Measurements from ENCODE around the gene SPATA20.

DNA sequence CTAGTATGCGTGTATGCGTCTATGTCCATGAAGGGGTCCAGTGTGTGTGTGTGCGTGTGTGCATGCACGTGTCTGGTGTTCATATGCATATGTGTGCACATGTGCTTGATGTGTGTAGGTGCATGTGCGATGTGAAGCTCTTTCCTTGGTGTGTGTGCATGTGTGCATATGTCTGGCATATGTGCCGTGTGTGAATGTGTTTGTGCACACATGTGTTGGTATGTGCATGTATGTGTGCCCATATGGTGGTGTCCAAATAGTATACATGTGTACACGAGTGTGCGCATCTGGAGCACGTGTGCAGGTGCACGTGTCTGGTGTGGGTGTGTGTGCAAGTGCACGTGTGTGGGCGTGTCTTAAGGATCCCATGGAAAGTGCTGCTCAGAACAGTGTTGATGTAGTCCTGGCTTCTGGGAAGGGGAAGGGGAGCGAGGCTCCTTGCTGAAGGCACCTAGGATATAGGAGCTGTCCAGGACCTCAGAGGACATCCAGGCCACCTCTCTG is 30.5 kb downstream of the SPATA20 start:
- no peak for TF ChIP-seq CTCF (IDR thresholded peaks at IDR 0.05)
- no peak for TF ChIP-seq ZFX (IDR thresholded peaks at IDR 0.05; ENCODE audit: borderline replicate concordance)
